ENCODE measurements around the gene SMIM22. TPM values are rescaled to one million over a fixed set of nuclear protein-coding genes. Genes with fewer than 3 reads are reported as not detected.

Gene SMIM22
- total and polyA plus RNA-seq, 4 donors: 26.8 to 324 (median 97.0) TPM

DNA sequence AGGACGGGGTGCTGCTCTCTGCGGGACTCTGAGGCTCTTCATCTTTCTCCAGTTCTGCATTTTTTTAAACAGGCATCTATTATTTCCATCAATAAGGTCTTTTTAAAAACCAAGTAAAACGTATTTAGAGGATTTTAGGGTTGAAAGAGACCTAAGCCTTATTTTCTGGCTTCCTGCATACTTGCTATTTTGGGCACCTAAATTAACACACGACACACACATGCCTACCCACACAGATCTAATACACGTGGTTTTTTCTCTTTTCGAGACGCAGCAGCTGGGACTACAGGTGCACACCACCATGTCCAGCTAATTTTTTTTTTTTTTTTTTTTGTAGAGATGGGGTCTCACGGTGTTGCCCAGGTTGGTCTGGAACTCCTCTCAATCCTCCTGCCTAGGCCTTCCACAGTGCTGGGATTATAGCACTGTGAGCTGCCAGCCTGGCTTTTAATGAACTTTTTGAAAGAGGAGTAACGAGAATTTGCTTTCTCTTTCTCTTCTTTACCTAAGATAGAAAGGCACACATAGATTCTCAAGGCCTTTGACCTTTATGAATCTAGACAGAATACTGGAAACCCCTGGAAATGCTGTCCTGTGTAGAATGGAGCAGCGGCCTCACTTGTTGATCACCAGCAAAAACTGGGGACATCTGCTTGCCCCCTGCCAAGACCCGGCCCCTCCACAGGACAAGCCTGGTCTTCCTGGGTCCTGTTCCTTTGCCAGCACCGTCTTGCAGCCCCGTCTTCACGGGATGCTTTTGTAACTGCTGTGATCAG lies 47.1 kb upstream of the SMIM22 start:
- H3K9ac ChIP-seq (ENCODE audit: insufficient read depth in 1 of 2, low read length in 2 of 2): no peak overlapping the region
- H3K27ac ChIP-seq (ENCODE audit: low read depth in 1 of 2, low read length in 1 of 2): no peak overlapping the region
- no peaks in the 10 kb centered on the region for H3K27me3 ChIP-seq (ENCODE audit: control insufficient read depth in 3 of 3, insufficient read depth in 3 of 3, low read length in 2 of 3)
- ATAC-seq (ENCODE audit: insufficient read depth, low FRiP score) (no peak), DNase-seq (no peak)
- no peaks in the 10 kb centered on the region for H3K9me3 ChIP-seq (ENCODE audit: control insufficient read depth in 4 of 4, insufficient read depth in 3 of 4, low read length in 3 of 4)
- peaks cover 0 to 12% (median 0%) of the 10 kb centered on the region in 5 donors for H3K4me1 ChIP-seq (ENCODE audit: control insufficient read depth in 5 of 5, insufficient read depth in 5 of 5, low read length in 5 of 5)
- peaks cover 2 to 27% (median 16%) of the 10 kb centered on the region in 4 donors for H3K36me3 ChIP-seq (ENCODE audit: control insufficient read depth in 4 of 4, insufficient read depth in 4 of 4, low read length in 4 of 4)
- TF ChIP-seq, protein P1, sequence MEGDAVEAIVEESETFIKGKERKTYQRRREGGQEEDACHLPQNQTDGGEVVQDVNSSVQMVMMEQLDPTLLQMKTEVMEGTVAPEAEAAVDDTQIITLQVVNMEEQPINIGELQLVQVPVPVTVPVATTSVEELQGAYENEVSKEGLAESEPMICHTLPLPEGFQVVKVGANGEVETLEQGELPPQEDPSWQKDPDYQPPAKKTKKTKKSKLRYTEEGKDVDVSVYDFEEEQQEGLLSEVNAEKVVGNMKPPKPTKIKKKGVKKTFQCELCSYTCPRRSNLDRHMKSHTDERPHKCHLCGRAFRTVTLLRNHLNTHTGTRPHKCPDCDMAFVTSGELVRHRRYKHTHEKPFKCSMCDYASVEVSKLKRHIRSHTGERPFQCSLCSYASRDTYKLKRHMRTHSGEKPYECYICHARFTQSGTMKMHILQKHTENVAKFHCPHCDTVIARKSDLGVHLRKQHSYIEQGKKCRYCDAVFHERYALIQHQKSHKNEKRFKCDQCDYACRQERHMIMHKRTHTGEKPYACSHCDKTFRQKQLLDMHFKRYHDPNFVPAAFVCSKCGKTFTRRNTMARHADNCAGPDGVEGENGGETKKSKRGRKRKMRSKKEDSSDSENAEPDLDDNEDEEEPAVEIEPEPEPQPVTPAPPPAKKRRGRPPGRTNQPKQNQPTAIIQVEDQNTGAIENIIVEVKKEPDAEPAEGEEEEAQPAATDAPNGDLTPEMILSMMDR (IDR thresholded peaks at IDR 0.05; ENCODE audit: control extremely low read depth, extremely low read depth): no peak
- H3K4me3 ChIP-seq: no peak overlapping the region
- 78 to 81% methylated on average over 14 of the region's 14 CpGs for WGBS, 2 donors

DNA sequence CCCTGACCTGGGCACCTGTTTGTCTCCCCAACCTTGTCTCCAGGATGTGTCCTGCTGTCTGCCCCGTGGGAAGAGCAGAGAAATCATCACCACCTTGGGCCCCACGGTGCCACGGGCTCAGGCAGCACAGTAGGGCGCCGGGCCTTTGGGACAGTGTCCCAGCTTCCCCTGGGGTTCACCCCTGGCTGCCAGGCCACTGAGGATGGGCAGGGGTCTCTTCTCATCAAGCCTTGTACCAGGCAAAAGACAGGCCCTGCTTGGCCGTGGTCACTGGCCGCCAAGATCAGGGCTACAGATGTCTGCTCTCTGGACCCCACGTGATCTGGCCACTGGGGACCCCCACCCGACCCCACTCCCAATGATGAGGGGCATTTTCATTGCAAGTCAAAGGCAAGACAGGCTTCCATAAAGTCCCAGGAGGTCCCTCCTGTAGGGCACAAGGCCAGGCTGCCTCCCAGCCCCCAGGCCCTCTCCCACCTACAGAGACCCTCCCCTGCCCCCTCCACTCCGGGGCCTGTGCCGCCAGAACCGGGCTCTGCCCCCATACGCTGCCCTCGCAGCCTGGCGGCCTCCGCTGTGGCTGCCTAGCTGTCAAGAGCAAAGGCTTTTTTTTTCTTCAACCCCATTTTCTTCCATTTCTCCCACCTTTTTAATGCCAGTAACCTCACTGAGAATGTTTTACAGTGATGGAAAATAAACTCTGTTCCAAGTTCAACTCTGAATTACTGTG lies 46.3 kb upstream of the SMIM22 start:
- 92 to 93% methylated on average over 16 of the region's 16 CpGs for WGBS, 2 donors

DNA sequence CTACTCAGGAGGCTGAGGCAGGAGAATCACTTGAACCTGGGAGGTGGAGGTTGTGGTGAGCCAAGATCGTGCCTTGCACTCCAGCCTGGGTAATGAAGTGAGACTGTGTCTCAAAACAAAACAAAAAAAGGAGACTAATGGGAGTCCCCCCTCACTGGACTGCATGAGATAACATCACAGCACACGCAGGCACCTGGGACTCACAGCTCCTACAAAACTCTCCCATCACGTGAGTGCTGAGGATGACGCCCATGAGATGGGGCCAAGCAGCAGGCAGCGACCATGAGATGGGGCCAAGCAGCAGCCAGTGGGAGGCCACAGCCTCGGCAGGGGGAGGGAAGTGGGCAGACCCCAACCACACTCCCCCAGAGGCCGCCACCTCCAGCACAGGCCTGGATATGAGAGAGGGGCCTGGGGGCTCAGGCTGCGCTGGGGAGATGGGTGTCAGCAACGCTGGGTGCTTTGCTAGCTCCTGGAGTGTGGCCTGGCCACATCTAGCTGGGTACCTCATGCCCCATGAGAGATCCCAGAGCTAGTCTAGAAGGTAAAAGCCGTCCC lies 45.4 kb upstream of the SMIM22 start:
- no peaks in the 10 kb centered on the region for H3K27me3 ChIP-seq (ENCODE audit: control insufficient read depth in 3 of 3, insufficient read depth in 3 of 3, low read length in 2 of 3)
- H3K9me3 ChIP-seq (ENCODE audit: control insufficient read depth in 4 of 4, insufficient read depth in 3 of 4, low read length in 3 of 4): no peaks in the 10 kb centered on the region
- no peak for ATAC-seq (ENCODE audit: insufficient read depth, low FRiP score)
- peaks cover 0 to 12% (median 0%) of the 10 kb centered on the region in 5 donors for H3K4me1 ChIP-seq (ENCODE audit: control insufficient read depth in 5 of 5, insufficient read depth in 5 of 5, low read length in 5 of 5)
- H3K36me3 ChIP-seq (ENCODE audit: control insufficient read depth in 4 of 4, insufficient read depth in 4 of 4, low read length in 4 of 4): peaks cover 7 to 37% (median 23%) of the 10 kb centered on the region in 4 donors
- H3K4me3 ChIP-seq: no peak overlapping the region
- TF ChIP-seq, protein P1 (IDR thresholded peaks at IDR 0.05; ENCODE audit: control extremely low read depth, extremely low read depth): no peak
- DNase-seq: no peak
- no peak overlapping the region for H3K27ac ChIP-seq (ENCODE audit: low read depth in 1 of 2, low read length in 1 of 2)
- 88 to 90% methylated on average over 10 of the region's 10 CpGs for WGBS, 2 donors
- H3K9ac ChIP-seq (ENCODE audit: insufficient read depth in 1 of 2, low read length in 2 of 2): no peak overlapping the region

More for the DNA sequence above, 46.3 kb upstream of the SMIM22 start:
- H3K27me3 ChIP-seq (ENCODE audit: control insufficient read depth in 3 of 3, insufficient read depth in 3 of 3, low read length in 2 of 3): no peaks in the 10 kb centered on the region
- H3K4me3 ChIP-seq: no peak overlapping the region
- H3K27ac ChIP-seq (ENCODE audit: low read depth in 1 of 2, low read length in 1 of 2): no peak overlapping the region
- no peaks in the 10 kb centered on the region for H3K9me3 ChIP-seq (ENCODE audit: control insufficient read depth in 4 of 4, insufficient read depth in 3 of 4, low read length in 3 of 4)
- H3K4me1 ChIP-seq (ENCODE audit: control insufficient read depth in 5 of 5, insufficient read depth in 5 of 5, low read length in 5 of 5): peaks cover 0 to 12% (median 0%) of the 10 kb centered on the region in 5 donors
- no peak overlapping the region for H3K9ac ChIP-seq (ENCODE audit: insufficient read depth in 1 of 2, low read length in 2 of 2)
- DNase-seq (no peak), ATAC-seq (ENCODE audit: insufficient read depth, low FRiP score) (no peak)
- H3K36me3 ChIP-seq (ENCODE audit: control insufficient read depth in 4 of 4, insufficient read depth in 4 of 4, low read length in 4 of 4): peaks cover 2 to 34% (median 18%) of the 10 kb centered on the region in 4 donors
- TF ChIP-seq, protein P1 (IDR thresholded peaks at IDR 0.05; ENCODE audit: control extremely low read depth, extremely low read depth): no peak

Measured in lung (tissue), 12 donors.